AG04450 (cell line): ENCODE results near the gene ANO6. TPM values are rescaled to one million over a fixed set of nuclear protein-coding genes. Genes with fewer than 3 reads are reported as not detected.
A peak's percentile ranks its signal among the peaks of the same experiment; 100 is the strongest.
"Not testable (repeated sequence)": the region's sequence is repeated elsewhere in the genome, so short reads cannot be mapped to it uniquely, and the experiment has no call there.

Experiments
- CTCF ChIA-PET: fragments of 300-600, 350-600 bp; formaldehyde crosslinking; extraction: SDS; loops from one replicate; lab custom pipeline; 2022; ENCODE audit warnings: antibody characterized with exemption, inconsistent platforms; lab: Charles Lee
- POLR2A ChIA-PET: fragments of 350-600 bp; formaldehyde crosslinking; extraction: SDS; loops from one replicate; lab custom pipeline; 2021; ENCODE audit warnings: antibody characterized with exemption, inconsistent platforms; lab: Yijun Ruan, JAX
- DNase-seq: peaks from one replicate; pipeline ENCODE4 v3.0.0-alpha.2; 2011; ENCODE audit warnings: low read depth, low spot score
- H3K27ac ChIP-seq: one replicate; pipeline ENCODE4 v1.5.1; 2012; ENCODE audit warnings: low read depth, low read length, control low read depth
- H3K27me3 ChIP-seq: one replicate; pipeline ENCODE4 v1.6.0; 2012; ENCODE audit warnings: low read length; ENCODE audit not compliant: control insufficient read depth, insufficient read depth
- H3K4me3 ChIP-seq: 2 replicates; pipeline ENCODE4 v1.5.1; 2011; ENCODE audit warnings: mild to moderate bottlenecking, low read depth, low read length, control low read depth
- H3K9me3 ChIP-seq: 2 replicates; pipeline ENCODE4 v1.5.1; 2012; ENCODE audit warnings: low read length; ENCODE audit not compliant: control insufficient read depth, insufficient read depth
- CTCF ChIP-seq: IDR thresholded peaks from 2 replicates; pipeline ENCODE4 v1.5.1; 2011; ENCODE audit warnings: low read depth, low read length, control low read depth, inconsistent platforms
- polyA plus RNA-seq: library from polyadenylated mRNA; depleted of rRNA; stranded (reverse); fragments of >200 nt; gene quantifications from 2 replicates; pipeline ENCODE4 v1.2.3, GENCODE V29; 2011

The ANO6 gene
- polyA plus RNA-seq, 1 experiment, result 51.9 TPM

- no peak overlapping the region for H3K4me3 ChIP-seq
- TF ChIP-seq CTCF, result peak; percentile 90
- CTCF ChIA-PET, result interaction anchor here (0.6 to 3.0 kb wide), 57 partner anchors 10 to 1797 kb away, joined by 3 to 55 read pairs (median 6); partner anchors contain the start of gene ANO6
- no peaks in the 10 kb centered on the region; the same call in 1 of the 2 replicates for H3K9me3 ChIP-seq
- POLR2A ChIA-PET, result interaction anchor here (1.3 kb wide), 1 partner anchor 98 kb away, joined by 3 read pairs; no protein-coding TSS in a partner anchor
- H3K27me3 ChIP-seq, result no peaks in the 10 kb centered on the region
- DNase-seq, result peak; percentile 30
- H3K27ac ChIP-seq, result no peak overlapping the region
Measured at GRCh38 chr12:45388545-45388944, 172.7 kb downstream of the ANO6 start.

- CTCF ChIA-PET, result interaction anchor here (0.6 to 3.0 kb wide), 49 partner anchors 11 to 1796 kb away, joined by 3 to 55 read pairs (median 6); partner anchors contain the start of gene ANO6
- TF ChIP-seq CTCF, result no peak
- DNase-seq, result no peak
Measured at GRCh38 chr12:45389426-45389825, 173.5 kb downstream of the ANO6 start.

GRCh38 chr12:45397499-45397898 lies 181.6 kb downstream of the ANO6 start:
- H3K27ac ChIP-seq, DNase-seq, H3K4me3 ChIP-seq, H3K27me3 ChIP-seq, H3K9me3 ChIP-seq, CTCF ChIA-PET, POLR2A ChIA-PET: not testable (repeated sequence)

More at GRCh38 chr12:45389426-45389825, 173.5 kb downstream of the ANO6 start:
- H3K27me3 ChIP-seq, result no peaks in the 10 kb centered on the region
- no peaks in the 10 kb centered on the region; the same call in 1 of the 2 replicates for H3K9me3 ChIP-seq
- H3K4me3 ChIP-seq, result no peak overlapping the region
- no peak overlapping the region for H3K27ac ChIP-seq
- POLR2A ChIA-PET, result interaction anchor here (1.3 kb wide), 1 partner anchor 99 kb away, joined by 3 read pairs; no protein-coding TSS in a partner anchor

GRCh38 chr12:45398552-45398951 lies 182.7 kb downstream of the ANO6 start:
- CTCF ChIA-PET, result interaction anchor here (0.6 to 3.7 kb wide), 2 partner anchors 10 to 13 kb away, joined by 3 to 22 read pairs; no protein-coding TSS in a partner anchor
- no peaks in the 10 kb centered on the region for H3K27me3 ChIP-seq
- H3K4me3 ChIP-seq, result no peak overlapping the region
- no peak for TF ChIP-seq CTCF
- DNase-seq, result no peak
- POLR2A ChIA-PET, result no interaction called here
- no peak overlapping the region for H3K27ac ChIP-seq
- H3K9me3 ChIP-seq, result no peaks in the 10 kb centered on the region

GRCh38 chr12:45400991-45401390 lies 185.1 kb downstream of the ANO6 start:
- no peak for TF ChIP-seq CTCF
- CTCF ChIA-PET, result interaction anchor here (3.7 kb wide), 1 partner anchor 12 kb away, joined by 22 read pairs; no protein-coding TSS in a partner anchor
- no peak for DNase-seq
- Histone ChIP-seq H3K9me3 (no peaks in the 10 kb centered on the region), H3K4me3 (no peak overlapping the region), H3K27ac (no peak overlapping the region), H3K27me3 (no peaks in the 10 kb centered on the region)
- POLR2A ChIA-PET, result no interaction called here
